T follicular helper cell (primary cell): ENCODE measurements around the gene EIF1.
"Not testable (repeated sequence)": the region's sequence is repeated elsewhere in the genome, so short reads cannot be mapped to it uniquely, and the experiment has no call there.

Source experiments
- DNase-seq: peaks from one replicate; pipeline ENCODE4 v3.0.0-alpha.2; 2020; ENCODE audit warnings: low read depth
- total RNA-seq, 2 experiments: gene quantifications; one replicate each; lab custom pipeline; 2026; lab: John Stamatoyannopoulos, UW

EIF1 gene
- 395 to 462 reads per million in 2 experiments for total RNA-seq

DNA sequence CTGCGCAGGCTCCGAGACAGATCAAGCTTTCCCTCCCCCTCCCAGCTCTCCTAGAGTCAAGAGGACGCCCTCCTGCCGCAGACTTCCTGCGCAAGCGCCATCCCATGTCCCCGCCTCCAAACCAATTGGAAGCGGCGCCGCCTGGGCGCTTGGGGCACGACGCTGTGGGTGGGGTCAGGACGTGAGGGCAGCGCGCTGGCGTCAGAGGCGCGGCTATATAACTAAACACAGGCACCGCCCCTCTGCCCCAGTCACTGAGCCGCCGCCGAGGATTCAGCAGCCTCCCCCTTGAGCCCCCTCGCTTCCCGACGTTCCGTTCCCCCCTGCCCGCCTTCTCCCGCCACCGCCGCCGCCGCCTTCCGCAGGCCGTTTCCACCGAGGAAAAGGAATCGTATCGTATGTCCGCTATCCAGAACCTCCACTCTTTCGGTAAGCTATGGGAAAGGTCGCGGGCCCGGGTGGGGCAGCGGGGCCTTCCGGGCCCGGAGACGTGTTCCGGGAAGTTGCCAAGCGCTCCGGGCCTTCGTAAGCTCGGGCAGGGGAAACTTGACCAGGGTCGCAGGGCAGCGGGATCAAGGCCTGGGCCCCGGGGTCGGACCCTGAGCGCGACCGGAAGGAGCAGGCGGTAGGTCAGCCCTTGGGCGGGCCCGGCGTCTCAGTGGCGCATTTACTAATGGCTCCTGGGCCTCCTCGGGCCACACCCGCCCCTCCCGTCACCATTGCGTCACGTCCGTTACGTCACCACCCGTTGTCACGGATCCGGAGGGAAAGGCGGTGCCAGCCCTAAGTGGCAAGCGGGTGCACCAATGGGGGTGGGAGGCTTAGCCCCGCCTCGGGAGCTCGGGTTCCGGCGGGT, at the start of gene EIF1:
Gene EIF1 (plus strand): TSS at position 245 of the 856 bp plus-strand sequence. CDS start 154 bp downstream, at position 399.
- DNase-seq: peak; percentile 99

DNA sequence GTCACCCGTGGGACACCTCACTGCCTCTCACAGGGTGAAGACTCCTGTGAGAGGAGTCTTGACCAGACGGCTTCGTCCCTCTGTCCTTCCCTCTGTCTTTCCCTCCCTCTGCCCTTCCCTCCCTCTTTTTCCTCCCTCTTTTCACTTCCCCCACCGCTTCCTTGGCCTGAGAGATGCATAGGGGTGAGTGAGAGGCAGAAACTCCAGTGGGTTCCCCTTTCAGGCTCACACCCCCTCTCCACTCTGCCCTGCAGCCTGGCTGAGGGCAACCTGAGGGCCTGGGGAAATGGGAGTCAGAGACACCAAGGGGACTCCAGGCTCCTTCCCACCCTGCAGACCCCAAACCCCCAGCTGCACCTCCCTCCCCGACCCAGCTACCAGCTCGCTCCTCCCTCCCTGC, 49.7 kb upstream of the EIF1 start:
- no peak for DNase-seq

DNA sequence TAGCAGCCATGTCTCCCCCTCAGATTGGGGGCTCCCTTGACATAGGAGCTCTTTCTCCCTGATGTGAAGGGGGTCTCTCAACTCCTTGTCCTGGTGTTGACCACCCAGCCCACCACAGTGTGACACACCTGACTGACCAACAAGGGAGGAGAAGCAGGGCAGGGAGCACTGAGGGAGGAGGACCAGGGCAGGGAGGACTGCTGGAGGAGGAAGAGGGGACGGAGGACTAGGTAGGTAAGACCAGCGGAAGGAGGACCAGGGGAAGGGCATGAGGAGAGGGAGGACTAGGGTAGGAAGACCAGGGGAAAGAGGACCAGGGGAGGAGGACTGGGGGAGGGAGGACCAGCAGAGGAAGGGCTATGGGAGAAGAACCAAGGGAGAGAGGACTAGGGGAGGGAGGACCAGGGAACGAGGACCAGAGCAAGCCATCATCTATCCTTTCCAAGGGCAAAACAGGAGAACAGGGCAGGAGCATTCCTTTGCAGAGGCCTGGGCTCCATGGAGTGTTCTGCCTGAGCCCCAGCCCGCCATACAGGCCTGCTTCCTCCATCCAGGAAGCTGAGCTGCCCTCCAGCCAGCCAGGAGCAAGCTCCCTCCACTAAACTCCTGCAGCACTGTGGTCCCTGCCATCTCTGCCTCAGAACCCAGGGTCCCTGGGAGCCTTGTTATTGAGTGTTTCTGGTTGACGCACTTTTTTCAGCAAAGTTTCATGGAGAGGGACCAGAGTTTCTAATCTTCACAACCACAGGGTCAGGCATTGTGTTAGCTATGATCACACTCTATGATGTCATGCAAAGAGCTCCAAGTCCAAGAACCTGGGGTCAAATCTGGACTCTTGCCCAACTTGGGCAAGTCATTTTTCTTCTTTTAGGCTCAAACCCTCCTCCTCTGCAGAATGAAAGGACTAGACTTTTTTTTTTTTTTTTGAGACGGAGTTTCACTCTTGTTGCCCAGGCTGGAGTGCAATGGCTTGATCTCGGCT, 48.9 kb upstream of the EIF1 start:
- DNase-seq: no peak

DNA sequence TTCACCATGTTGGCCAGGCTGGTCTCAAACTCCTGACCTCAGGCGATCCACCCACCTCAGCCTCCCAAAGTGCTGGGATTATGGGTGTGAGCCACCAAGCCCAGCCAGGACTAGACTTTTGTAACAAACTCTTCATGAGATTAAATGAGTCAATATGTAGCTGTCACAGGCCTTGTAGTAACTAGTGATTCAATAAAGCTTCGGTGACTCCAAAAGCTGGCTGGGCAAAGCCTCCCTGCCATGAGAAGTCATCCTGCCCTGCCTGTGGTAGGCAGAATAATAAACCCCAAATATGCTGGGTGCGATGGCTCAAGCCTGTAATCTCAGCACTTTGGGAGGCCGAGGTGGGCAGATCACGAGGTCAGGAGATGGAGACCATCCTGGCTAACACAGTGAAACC, 48.1 kb upstream of the EIF1 start:
- DNase-seq: not testable (repeated sequence)

DNA sequence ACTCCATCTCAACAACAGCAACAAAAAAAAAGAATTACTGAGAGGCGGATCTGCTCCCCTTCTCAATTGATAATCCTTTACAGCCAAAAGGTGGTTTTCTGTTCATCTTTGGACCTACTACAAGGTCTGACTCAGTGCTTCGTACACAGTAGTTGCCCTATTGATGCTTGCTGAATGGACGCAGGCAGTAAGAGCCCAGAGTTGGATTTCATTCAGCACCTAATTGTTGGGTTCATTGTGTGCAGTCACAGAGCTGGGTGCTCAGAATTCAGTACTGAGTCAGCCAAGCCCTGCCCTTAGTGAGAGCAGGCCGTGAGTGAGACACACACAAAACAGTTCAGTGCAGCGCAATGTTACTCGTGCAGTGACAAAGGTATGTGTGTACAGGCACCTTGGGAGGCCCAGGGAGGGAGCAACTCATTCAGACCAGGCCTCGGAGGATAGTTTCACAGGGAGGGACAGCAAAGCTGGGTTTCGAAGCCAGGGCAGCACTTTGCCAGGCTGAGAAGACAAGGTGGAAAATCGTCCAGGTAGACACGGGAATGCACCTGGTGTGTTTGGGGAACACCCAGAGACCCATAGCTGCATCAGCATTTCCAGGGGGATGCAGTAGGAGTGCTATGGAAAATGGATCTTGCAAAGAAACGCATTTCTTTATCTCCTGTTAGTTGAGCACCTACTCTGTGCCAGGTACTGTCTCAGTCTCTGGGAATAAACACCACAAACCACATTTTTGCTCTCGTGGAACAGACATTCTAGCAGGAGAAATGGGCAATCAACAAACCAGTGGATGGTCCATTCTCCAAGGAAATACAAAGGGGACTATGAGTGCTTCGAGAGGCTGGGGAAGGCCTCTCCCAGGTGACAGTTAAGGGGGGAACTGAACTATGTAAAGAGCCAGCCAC, 46.2 kb upstream of the EIF1 start:
- no peak for DNase-seq

DNA sequence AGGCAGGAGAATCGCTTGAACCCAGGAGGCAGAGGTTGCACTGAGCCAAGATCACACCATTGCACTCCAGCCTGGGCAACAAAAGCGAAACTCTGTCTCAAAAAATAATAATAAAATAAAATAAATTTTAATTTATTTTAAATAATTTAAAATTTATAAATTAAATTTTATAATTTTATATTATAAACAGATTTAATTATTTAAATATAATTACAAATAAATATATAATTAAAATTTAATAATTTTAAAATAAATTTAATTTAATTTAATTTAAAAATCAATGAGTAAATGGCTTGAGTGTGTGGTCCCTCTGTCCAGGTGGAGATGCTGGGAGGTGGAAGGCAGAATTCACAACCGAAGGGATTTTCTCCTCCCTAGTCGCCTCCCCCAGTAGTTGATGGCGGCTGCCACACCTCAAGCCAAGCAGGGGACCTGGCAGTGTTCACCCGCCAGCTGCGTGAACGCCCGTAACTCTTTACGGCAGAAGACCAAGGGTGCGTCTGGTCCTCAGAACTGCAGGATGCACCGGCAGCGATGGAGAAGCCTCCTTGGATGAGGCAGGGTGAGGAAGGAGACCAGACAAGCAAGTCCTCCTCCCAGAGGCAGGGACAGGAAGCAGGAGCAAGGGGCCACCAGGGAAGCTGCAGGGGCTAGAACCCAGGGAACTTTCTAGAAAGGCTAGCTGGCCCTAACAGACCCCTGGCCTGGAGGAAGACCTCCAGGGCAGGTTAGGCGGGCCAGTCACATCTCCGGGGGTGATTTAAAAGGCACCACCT, 41.5 kb upstream of the EIF1 start:
- DNase-seq: no peak

DNA sequence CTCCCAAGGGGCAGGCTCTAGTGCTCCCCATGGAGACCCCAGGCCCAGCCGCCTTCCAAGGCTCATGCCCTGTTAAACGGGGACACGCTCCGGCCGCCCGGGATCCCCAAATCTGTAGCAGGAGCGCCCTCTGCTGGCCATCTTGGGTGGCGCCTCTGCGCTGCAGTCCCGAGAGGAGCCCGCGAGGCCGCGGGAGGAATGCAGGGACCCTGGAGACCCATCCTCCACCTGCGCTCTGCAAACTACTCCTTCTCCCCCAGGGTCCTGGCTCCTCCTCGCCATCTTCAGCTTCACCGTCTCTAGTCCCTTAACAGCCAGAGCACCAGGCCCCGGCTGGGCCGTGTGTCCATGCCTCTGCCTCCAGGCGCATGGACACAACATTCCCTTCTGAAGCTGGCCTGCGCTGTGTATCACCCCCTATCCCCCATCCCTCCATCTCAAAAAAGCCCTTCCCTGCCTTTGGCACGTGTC, 40.7 kb upstream of the EIF1 start:
- peak; percentile 77 for DNase-seq

DNA sequence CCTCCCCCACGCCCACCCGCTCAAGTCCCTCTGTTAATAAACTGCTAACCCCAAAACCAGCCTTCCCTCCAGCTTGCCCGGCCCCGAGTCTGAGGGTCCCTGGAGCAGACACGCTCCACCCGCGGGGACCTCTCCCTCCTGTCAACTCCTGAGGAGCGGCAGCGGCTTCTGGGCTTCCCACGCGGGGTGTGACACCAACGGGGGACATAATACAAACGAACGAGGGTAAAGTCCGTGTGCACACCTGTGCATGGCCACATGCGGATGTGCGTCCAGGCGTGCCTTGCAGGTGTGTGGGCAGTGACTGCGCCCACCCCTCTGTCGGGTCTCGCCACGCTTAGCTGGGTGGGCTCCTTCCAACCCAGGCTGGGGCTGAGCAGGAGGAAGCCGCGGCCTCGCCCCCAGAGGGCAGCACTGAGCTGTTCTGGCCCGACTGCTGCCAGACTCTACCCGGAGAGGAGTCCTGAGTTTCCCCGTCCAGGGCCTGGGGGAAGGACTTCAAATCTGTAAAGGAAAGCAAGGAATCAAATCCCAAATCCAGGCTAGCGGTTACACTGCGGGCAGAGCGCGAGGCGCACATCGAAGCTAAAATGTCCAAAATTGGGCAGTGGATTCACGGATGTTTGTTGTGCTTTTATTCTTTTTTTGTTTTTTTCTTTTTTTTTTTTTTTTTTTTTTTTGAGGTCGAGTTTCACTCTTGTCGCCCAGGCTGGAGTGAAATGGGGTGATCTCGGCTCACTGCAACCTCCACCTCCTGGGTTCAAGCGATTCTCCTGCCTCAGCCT, 40.1 kb upstream of the EIF1 start:
- peak; percentile 73 for DNase-seq

DNA sequence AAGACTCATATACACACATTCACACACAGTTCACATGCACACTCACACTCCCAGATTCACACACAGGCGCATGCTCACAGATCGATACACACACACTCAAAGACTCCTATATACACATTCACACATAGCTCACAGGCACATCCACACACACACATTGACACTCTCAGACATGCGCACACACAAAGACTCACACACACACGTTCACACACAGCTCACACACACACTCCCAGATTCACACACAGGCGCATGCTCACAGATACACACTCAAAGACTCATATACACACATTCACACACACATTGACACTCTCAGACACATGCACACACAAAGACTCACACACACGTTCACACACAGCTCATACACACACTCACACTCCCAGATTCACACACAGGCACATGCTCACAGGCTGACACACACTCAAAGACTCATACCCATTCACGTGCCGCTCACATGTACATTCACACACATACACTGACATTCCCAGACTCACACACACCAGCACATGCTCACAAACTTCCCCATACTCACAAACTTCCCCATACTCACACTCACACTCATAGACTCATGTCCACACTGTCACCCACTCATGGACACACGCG, 38.7 kb upstream of the EIF1 start:
- DNase-seq: no peak

DNA sequence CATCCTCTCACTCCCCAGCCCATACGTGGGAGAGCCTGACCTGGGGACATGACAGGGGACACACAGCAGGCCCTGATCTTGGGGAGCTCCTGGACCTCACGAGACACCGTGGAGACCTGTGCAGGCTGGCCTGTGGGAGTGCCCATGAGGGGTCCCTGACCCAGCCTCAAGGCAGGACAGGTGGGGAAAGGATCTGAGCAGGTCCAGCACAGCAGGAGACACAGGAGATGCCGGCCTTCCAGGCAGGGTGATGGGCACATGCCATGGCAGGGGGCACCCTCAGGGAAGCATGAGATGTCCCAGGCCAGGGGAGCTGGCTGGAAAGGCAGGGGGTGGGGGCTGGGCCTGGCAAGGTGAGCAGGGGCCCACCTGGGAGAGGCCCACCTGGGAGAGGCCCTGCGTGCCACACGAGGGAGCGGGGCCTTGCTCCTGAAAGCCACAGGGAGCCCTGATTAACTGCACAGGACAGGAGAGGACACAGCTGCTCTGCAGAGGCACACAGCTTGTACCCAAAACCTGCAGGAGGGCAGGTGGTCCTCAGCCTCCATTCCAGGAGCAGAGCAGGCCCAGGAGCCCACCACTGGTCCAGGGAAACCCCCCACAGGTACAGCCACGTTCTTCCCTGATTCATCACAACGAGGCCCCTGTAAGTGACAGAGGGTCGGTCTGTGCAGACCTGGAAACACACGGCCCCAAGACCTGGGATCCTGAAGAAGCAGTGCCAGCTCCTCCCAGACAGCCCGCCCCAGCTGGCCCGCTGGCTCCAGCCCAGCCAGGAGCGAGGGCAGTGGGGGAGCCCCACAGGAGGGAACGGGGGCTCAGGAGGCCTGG, 37.7 kb upstream of the EIF1 start:
- no peak for DNase-seq

DNA sequence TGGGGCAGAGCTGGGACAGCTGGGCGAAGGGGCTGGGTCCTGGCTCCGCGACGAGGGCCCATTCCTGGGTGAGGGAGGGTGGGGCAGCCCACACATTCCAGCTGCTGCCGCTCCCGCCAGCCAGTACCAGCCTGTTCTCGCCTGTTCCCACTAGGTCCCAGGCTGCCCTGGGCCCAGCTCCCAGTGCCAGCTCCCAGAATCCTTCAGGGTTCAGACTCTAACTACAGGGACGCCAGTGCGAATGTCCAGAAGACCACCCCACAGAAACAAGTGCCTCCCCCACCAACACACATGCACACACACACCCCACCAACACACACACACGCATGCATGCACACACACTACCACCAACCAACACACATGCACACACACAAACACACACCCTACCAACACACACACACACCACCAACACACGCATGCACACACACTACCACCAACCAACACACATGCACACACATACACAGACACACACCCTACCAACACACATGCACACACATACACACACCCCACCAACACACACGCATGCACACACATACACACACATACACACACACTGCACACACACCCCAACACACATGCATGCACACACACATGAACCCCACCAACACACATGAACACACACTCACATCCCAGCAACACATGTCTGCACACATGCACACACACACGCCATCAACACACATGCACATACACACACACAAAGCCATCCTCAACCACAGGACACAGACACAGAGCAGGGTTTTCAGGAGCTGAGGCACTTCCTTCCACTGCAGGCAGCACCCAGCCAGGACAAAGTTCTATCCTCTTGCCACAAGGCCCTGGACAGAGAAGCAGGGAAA, 36.8 kb upstream of the EIF1 start:
- DNase-seq: no peak

DNA sequence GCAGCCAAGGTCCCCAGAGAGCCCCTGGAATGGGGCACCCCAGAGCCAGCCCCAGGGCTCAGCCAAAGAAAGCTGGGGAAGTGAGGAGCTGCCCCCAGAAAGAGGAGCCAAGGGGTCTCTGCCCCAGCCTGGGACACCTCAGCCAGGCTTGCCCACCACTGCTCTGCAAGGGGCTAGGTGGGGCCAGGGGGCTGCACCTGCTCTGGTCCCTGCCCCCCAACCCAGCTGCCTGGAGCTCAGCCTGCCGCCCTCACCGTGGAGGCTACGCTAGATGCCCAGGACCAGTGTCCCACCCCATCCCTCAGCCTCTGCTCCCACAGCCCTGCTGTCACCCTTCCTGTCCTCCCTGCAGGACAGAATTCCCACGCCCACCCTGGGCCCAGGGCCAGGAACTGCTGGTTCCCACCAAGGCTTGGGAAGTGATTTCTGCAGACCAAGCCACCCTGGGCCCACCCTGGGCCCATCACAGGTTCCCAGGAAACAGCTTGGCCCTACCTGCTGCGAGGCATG, 36.2 kb upstream of the EIF1 start:
- DNase-seq: no peak

DNA sequence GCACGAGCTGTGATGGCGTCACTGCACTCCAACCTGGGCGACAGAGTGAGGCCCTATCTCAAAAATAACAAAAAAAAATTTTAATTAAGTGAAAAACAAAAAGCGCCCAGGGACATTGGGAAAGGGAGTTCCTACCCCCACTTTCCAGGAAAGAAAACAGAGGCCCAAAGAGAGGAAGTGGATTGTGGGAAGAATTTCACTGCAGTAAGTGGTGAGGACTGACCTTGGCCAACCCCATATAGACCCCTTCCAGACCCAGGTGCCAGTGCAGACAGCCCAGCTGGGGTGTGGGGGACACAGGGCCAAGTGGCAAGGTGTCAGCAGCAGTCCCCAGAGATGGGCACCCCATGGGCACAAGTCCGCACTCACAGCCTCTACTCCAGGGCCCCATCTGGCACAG, 35.3 kb upstream of the EIF1 start:
- DNase-seq: no peak

DNA sequence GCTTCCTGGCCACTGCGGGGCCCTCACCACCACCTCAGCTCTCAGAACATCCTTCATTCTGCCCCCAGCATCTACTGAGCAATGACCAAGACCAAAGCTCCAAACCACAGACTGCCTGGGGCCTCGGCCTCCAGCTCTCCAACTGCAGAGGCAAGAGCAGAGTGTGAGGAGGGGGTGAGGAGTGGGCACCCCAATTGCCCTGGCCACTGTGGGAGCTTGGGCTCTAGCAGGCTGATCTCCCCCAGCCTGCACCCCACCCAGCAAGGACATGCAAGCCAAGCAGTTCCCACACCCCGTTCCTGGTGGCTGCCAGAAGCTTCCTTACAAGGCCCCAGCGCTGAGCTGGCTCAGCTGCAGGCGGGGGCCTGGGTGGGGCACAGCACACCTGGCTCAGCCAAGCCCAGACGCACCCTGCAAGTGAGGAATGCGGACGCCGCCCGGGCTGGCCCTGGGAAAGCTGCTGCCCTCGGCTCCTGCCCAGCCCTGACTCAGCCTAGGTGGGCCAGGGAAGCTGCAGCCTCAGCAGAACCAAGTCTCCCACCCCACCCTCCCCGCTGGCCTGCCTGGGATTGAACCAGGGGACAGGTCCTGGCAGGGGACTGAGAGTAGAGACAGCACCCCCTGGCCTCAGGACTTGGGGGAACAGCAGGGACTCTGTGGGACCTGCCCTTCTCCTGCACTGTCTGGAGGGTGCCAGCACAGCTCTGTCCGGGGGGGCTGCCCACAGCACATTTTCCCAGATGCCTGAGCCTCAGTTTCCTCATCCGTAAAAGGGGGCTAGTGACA, 34.6 kb upstream of the EIF1 start:
- no peak for DNase-seq

DNA sequence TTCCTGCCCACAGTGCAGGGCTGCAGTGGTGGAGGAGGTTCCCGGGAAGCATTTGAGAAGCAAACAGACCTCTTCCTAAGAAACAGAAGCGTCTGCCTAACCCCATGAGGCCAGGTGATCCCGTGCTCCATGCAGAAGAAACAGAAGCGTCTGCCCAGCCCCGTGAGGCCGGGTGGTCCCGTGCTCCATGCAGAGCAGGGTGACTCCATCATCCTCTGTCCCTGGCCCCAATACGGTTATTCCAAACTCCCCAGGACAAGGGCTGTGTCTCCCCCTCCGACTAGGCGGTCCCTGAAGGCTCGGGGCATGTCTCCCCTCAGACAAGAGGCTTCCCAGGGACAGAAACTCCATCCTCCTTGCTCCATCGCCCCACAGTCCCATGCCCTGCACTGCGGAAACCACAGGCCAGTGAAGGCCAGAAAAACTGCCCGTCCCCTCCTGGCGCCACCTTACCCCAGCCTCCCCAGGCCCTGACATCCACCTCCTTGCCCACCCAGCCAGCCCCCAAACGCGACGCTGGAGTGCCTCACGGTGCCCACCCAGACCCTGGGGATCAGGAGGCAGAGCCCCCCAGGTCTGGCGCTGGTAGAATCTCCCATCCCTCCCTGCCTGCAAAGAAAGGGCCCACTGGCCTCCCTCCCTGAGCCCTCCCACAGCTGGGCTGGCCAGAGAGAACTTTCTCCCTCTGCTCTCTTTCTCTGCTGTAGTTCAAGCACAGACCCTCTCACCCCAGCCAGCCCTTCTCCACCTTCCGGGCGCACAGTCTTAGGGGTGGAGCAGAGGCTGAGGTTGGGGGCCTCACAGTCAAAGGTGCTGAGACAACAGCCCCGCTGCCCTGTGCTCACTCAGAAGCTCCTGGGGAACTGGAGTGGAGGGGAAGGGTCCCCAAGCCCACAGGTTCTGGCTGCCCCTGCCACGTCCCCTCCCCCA, 33.7 kb upstream of the EIF1 start:
- no peak for DNase-seq
